ENCODE data around the gene DNAJB6.

The DNAJB6 gene

DNA sequence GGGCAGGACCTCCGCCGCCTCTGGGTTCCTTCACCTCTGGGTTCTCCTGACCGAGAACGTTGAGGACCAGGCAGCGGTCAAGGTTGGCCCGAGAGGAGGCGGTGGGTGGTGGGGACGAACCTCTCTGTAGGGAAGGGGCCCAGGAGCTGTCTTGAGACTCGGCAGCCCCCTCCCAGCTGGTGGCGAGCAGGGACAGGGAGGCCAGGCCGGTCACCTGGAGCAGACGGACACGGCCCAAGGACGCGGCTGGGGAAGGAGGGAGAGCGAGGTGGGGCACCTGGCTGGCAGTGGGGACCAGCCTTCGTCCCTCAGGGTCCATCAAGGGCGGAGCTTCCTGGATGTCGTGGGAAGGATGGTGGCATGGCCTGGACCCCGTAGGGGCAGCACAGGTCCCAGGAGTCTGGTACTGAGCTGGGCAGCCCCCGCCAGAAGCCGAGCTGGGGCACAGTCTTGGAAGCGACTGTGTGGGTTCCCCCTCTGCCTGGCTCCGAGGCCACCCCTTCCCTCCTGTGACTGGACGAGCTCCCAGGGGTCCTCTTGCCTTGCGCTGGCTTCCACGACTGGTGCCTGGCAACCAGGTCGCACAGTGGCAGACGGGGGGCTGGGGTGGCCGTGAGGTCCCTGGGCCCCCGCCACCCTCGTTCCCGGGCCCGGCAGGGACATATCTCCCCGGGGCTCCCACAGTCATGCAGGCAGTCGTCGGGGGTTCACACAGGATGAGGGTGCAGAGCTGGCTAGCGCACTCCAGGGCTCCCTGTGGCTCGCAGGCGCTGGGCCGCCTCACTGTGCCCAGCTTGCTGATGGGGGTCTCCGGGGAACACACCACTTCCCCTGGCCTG, 89.9 kb downstream of the DNAJB6 start:
- no peak for DNase-seq
- Mint-ChIP-seq H3K27ac (no peak overlapping the region), H3K9me3 (no peaks in the 10 kb centered on the region), H3K27me3 (no peaks in the 10 kb centered on the region), H3K4me1 (ENCODE audit: low read depth) (no peaks in the 10 kb centered on the region), H3K36me3 (ENCODE audit: low read depth) (peaks cover 2% of the 10 kb centered on the region), H3K4me3 (no peak overlapping the region)

DNA sequence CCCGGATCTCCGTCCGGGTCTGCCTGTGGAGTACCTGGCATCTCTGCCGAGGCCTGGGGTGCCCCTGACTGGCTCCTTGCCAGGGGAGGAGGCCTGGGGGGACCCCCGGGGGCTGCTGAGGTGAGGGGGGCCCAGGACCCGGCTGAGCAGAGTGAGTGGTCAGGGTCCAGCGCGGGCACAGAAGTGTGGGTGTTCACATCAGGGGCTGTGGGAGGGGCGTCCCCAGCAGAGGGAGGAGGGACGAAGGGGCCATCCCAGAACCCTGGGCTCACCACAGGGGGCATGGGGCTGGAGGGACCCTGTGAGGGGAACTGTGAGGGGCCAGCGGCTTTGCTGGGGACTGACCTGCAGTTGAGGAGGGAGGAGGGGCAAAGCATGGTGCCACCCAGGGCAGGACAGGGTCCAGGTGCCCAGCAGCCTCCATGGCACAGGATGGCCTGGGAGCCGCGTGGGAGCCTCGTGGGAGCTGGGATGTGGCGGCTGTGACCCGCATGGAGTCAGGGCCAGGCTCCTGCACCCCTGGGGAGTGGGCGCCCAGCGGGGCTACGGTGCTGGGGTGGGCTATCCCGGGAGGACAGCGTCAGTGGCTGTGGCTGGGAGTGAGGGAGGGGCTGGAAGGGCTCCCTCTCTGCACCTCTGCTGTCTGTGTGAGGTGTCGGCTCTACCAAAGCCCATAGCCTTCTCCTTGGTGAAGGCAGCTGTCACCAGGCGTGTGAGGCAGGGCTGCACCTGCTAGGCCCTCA, 91.2 kb downstream of the DNAJB6 start:
- Mint-ChIP-seq H3K36me3 (ENCODE audit: low read depth) (no peaks in the 10 kb centered on the region), H3K4me1 (ENCODE audit: low read depth) (peaks cover 7% of the 10 kb centered on the region), H3K4me3 (no peak overlapping the region)

DNA sequence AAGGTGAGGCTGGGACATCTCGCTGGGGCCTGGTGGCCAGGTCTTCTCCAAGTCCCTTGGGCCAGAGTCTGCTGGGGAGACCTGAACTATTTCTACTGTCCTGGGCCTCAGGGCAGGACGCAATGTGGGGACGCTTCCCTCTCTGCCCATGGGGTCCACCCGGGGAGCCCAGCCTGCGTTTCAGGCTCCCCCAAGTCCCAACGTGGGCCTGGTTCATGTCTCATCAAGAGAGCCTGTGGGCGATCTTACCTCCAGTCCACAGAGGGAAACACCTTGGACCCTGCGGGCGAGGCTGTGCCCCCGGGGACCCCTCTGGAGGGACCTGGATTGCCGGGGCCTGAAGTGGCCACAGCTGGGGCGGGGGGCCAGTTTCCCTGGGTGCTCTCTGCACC, 91.7 kb downstream of the DNAJB6 start:
- H3K4me1 Mint-ChIP-seq (ENCODE audit: low read depth) = peaks cover 12% of the 10 kb centered on the region
- H3K27me3 Mint-ChIP-seq = no peaks in the 10 kb centered on the region
- H3K4me3 Mint-ChIP-seq = no peak overlapping the region
- no peaks in the 10 kb centered on the region for H3K9me3 Mint-ChIP-seq
- H3K27ac Mint-ChIP-seq = no peak overlapping the region
- no peak for DNase-seq
- H3K36me3 Mint-ChIP-seq (ENCODE audit: low read depth) = no peaks in the 10 kb centered on the region

More for the DNA sequence above, 91.2 kb downstream of the DNAJB6 start:
- Mint-ChIP-seq H3K27me3 (no peaks in the 10 kb centered on the region), H3K27ac (no peak overlapping the region), H3K9me3 (no peaks in the 10 kb centered on the region)
- no peak for DNase-seq

GRCh38 chr7:157429001-157429679, 92.3 kb downstream of the DNAJB6 start:
- no peaks in the 10 kb centered on the region for H3K36me3 Mint-ChIP-seq (ENCODE audit: low read depth)
- peaks cover 13% of the 10 kb centered on the region for H3K4me1 Mint-ChIP-seq (ENCODE audit: low read depth)
- H3K27me3 Mint-ChIP-seq = no peaks in the 10 kb centered on the region
- H3K27ac Mint-ChIP-seq = no peak overlapping the region
- no peak overlapping the region for H3K4me3 Mint-ChIP-seq
- no peaks in the 10 kb centered on the region for H3K9me3 Mint-ChIP-seq
- DNase-seq = no peak

DNA sequence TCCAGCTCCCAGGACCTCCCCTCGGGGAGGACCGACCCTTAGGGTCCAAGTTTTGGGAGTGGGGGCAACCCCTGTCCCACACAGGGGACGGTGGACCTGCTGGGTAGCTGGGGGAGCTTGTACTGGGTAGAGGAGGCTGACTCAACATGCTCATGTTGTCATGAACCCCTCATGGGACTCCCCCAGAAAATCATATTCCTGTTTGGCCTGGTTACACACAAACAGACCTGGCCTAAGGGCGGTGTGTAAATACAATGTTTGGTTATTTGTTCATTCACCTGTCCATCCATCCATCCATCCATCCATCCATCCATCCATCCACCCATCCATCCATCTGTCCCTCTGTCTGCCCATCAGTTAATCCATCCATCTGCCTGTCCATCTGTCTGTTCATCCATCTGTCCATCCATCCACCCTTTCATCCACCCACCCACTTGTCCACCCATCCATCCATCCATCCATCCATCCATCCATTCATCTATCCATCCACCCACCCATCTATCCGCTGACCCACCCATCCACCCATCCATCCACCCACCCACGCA, 92.9 kb downstream of the DNAJB6 start:
- peaks cover 13% of the 10 kb centered on the region for H3K4me1 Mint-ChIP-seq (ENCODE audit: low read depth)
- H3K4me3 Mint-ChIP-seq = no peak overlapping the region

GRCh38 chr7:157430721-157431120, 93.9 kb downstream of the DNAJB6 start:
- H3K27me3 Mint-ChIP-seq = no peaks in the 10 kb centered on the region
- H3K36me3 Mint-ChIP-seq (ENCODE audit: low read depth) = no peaks in the 10 kb centered on the region
- no peaks in the 10 kb centered on the region for H3K9me3 Mint-ChIP-seq
- H3K27ac Mint-ChIP-seq = no peak overlapping the region
- DNase-seq = no peak
- H3K4me3 Mint-ChIP-seq = no peak overlapping the region
- H3K4me1 Mint-ChIP-seq (ENCODE audit: low read depth) = peaks cover 13% of the 10 kb centered on the region

More for the DNA sequence above, 92.9 kb downstream of the DNAJB6 start:
- no peaks in the 10 kb centered on the region for H3K9me3 Mint-ChIP-seq
- no peak overlapping the region for H3K27ac Mint-ChIP-seq
- no peak for DNase-seq
- no peaks in the 10 kb centered on the region for H3K27me3 Mint-ChIP-seq
- no peaks in the 10 kb centered on the region for H3K36me3 Mint-ChIP-seq (ENCODE audit: low read depth)

DNA sequence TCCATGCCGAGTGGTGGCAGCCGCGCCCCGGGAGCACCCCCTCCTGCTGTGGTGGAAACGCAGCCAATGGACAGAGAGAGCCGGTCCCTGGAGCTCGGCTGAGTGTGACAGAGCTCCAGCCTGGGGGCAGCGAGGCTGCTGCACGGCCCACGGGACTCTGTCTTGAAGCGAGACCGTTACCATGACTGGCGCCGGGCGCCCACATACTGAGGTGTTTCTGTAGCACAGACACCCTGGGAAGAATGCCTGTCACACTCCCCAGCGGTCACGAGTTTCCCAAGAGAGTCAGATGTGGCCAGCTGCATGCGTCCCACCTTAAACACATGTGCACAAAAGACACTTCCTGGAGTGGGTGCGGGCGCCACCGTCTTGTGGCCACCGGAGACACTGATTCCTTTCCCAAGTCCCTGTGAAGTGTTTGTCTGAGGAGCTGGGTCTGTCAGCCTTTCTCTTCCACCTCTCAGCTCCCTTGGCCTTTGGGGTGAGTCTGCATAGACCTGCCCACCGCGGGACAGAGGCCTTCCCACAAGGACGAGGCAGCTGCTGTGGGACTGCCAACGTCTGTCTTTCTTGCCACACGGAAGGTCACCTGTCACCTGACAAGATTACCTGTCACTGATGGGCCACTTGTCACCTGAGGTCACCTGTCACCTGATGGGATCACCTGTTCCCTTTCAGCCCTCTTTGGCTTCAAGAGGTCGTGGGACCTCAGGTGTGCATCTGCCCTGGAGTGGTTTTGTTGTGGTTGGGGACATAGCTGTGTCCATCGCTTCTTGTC, 94.6 kb downstream of the DNAJB6 start:
- no peaks in the 10 kb centered on the region for H3K27me3 Mint-ChIP-seq
- no peak for DNase-seq
- H3K36me3 Mint-ChIP-seq (ENCODE audit: low read depth) = no peaks in the 10 kb centered on the region
- H3K4me3 Mint-ChIP-seq = no peak overlapping the region
- H3K4me1 Mint-ChIP-seq (ENCODE audit: low read depth) = peaks cover 13% of the 10 kb centered on the region
- H3K9me3 Mint-ChIP-seq = no peaks in the 10 kb centered on the region
- H3K27ac Mint-ChIP-seq = no peak overlapping the region

GRCh38 chr7:157431951-157432540, 95.2 kb downstream of the DNAJB6 start:
- H3K36me3 Mint-ChIP-seq (ENCODE audit: low read depth) = no peaks in the 10 kb centered on the region
- no peak for DNase-seq
- H3K4me3 Mint-ChIP-seq = peak overlapping the region; percentile 20
- peaks cover 13% of the 10 kb centered on the region for H3K4me1 Mint-ChIP-seq (ENCODE audit: low read depth)
- H3K27me3 Mint-ChIP-seq = no peaks in the 10 kb centered on the region
- no peak overlapping the region for H3K27ac Mint-ChIP-seq
- H3K9me3 Mint-ChIP-seq = no peaks in the 10 kb centered on the region

GRCh38 chr7:157432541-157432956, 95.7 kb downstream of the DNAJB6 start:
- no peak overlapping the region for H3K27ac Mint-ChIP-seq
- no peak for DNase-seq
- H3K36me3 Mint-ChIP-seq (ENCODE audit: low read depth) = no peaks in the 10 kb centered on the region
- H3K4me3 Mint-ChIP-seq = peak overlapping the region; percentile 44
- no peaks in the 10 kb centered on the region for H3K27me3 Mint-ChIP-seq
- no peaks in the 10 kb centered on the region for H3K9me3 Mint-ChIP-seq
- peaks cover 13% of the 10 kb centered on the region for H3K4me1 Mint-ChIP-seq (ENCODE audit: low read depth)

DNA sequence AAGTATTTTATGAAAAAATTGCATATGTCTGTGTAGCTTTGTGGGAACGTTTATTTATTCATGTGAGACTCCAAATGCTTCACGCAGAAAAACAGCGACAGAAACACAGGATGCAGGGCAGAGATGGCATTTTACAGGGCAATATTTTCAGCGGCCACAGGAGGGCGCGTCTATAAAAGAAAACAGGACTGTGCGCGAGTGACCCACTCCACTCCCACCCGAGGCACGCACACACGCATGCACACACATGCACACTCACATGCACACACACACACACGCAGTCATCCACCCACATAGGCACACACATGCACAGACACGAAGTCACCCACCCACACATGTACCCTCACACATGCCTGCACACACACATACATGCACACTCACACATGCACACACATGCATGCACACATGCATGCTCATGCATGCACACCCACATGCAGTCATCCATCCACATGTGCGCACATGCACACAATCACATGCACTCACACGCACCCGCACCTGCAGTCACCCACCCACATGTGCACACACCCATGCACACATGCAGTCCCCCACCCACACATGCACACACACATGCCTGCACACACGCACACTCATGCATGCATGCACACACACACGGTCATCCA, 96.3 kb downstream of the DNAJB6 start:
- DNase-seq = peak; percentile 70
- Mint-ChIP-seq H3K4me1 (ENCODE audit: low read depth) (peaks cover 13% of the 10 kb centered on the region), H3K9me3 (no peaks in the 10 kb centered on the region), H3K4me3 (peak overlapping the region; percentile 44), H3K27ac (no peak overlapping the region), H3K27me3 (no peaks in the 10 kb centered on the region), H3K36me3 (ENCODE audit: low read depth) (no peaks in the 10 kb centered on the region)

GRCh38 chr7:157433628-157434027, 96.8 kb downstream of the DNAJB6 start:
- H3K36me3 Mint-ChIP-seq (ENCODE audit: low read depth) = no peaks in the 10 kb centered on the region

DNA sequence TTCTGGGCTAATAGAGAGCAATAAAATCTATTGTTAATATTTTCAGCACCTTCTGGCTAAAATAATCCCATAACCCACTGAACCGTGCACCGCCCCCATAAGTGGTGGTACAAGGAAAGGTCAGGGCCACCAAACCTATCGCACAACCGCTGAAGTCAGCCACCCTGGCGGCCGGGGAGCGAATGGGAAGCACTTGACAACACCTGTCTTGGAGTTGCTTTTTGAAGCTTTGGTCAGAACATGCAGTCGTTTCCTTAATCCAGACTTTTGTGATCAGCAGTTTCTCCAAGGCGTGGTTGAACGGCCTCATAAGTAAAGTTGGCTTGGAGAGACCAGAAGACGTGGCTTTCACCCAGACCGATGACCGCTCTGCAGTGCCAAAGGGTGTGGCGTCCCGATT, 97.4 kb downstream of the DNAJB6 start:
- Mint-ChIP-seq H3K9me3 (no peaks in the 10 kb centered on the region), H3K4me1 (ENCODE audit: low read depth) (peaks cover 13% of the 10 kb centered on the region), H3K27ac (no peak overlapping the region), H3K27me3 (no peaks in the 10 kb centered on the region), H3K36me3 (ENCODE audit: low read depth) (no peaks in the 10 kb centered on the region), H3K4me3 (no peak overlapping the region)
- no peak for DNase-seq

More at GRCh38 chr7:157433628-157434027, 96.8 kb downstream of the DNAJB6 start:
- no peak for DNase-seq
- H3K27me3 Mint-ChIP-seq = no peaks in the 10 kb centered on the region
- H3K4me3 Mint-ChIP-seq = no peak overlapping the region
- H3K4me1 Mint-ChIP-seq (ENCODE audit: low read depth) = peaks cover 13% of the 10 kb centered on the region
- no peak overlapping the region for H3K27ac Mint-ChIP-seq
- H3K9me3 Mint-ChIP-seq = no peaks in the 10 kb centered on the region

DNA sequence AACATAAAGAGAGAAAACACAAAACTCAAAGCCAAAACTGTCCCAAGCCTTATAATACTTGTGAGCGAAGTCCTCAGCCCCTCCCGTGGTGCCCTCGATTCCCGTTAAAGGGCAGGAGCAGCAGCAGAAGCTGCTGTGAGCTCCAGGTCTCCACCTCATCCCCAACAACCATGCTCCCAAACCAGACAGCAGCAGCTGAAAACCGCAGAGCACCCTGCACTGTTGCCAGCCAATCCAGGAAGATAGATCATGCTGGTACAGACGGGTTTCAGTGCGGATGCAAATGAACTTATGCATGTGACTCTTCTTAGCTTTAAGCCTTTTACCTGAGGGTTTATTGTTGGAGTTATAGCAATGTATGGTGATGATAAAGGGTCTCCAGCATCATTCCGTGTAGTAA, 97.9 kb downstream of the DNAJB6 start:
- Mint-ChIP-seq H3K27ac (no peak overlapping the region), H3K4me1 (ENCODE audit: low read depth) (peaks cover 13% of the 10 kb centered on the region), H3K4me3 (no peak overlapping the region), H3K9me3 (no peaks in the 10 kb centered on the region), H3K27me3 (no peaks in the 10 kb centered on the region), H3K36me3 (ENCODE audit: low read depth) (no peaks in the 10 kb centered on the region)
- DNase-seq = no peak
